Measurements from ENCODE around the gene CSNK1G2.

CSNK1G2 gene

GRCh38 chr19:2012941-2013682 lies 72.1 kb downstream of the CSNK1G2 start:
- no peak for DNase-seq (ENCODE audit: low read depth)
- TF ChIP-seq CTCF (conservative IDR thresholded peaks at IDR 0.05; ENCODE audit: low read depth, low read length) = no peak
- no peak overlapping the region for H3K4me3 ChIP-seq (ENCODE audit: low read length)

- no peak for TF ChIP-seq CTCF (conservative IDR thresholded peaks at IDR 0.05; ENCODE audit: low read depth, low read length)
- no peak overlapping the region for H3K4me3 ChIP-seq (ENCODE audit: low read length)
- DNase-seq (ENCODE audit: low read depth) = no peak
Measured at GRCh38 chr19:2013683-2013961, 72.7 kb downstream of the CSNK1G2 start.

DNA sequence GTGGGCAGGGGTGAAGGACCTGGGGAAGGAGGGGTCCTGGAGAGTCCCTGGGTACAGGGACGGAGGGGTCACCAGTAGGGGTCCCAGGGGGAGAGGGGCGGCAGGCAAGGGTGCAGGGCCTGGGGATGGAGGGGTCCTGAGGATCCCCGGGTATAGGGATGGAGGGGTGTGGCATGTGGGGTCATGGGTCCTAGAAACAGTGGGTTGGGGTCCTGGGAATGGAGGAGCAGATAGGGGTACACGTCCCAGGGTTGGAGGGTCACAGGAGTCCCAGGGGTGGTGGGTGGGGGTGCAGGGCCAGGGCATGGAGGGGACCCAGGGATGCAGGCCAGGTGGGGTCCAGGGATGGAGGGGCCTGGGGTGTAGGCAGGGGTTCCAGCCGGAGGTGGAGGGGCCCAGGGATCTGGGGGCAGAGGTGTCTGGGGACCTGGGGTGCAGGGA lies 73.2 kb downstream of the CSNK1G2 start:
- H3K4me3 ChIP-seq (ENCODE audit: low read length) = no peak overlapping the region
- no peak for DNase-seq (ENCODE audit: low read depth)
- TF ChIP-seq CTCF (conservative IDR thresholded peaks at IDR 0.05; ENCODE audit: low read depth, low read length) = no peak

DNA sequence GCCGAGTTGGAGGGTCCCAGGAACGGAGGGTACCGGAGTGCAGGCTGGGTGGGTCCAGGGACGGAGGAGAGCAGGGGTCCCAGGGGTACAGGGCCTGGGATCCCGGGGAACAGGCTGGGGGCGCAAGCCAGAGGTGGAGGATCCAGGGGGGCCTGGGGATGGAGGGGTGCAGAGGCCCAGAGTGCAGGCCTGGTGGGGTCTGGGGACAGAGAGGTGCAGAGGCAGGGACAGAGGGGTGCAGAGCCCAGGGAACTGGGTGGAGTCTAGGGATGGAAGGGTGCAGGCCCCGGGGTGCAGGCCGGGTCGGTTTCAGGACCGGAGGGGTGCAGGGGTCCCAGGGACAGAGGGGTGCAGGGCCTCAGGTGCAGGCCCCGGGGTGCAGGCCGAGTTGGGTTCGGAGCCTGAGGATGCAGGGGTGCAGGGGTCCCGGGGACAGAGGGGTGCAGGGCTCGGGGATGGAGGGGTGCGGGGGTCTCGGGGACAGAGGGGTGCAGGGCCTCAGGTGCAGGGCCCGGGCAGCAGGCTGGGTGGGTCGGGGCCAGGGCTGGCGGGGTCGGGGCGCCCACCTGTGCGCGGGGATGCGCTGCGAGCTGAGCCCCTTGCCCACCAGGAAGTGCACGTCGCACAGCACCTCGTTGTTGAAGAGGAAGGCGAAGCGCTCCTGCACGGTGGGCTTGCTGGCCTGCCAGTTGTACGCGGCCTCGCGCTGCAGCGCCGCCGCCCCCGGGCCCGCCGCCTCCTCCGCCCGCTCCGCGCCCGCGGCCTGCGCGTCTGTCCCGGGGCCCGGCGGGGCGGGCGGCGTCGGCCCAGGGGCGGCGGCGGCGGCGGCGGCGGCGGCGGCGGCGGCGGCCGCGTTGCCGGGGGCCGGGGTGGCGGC lies 74.0 kb downstream of the CSNK1G2 start:
- peak overlapping the region; percentile 49 for H3K4me3 ChIP-seq (ENCODE audit: low read length)
- TF ChIP-seq CTCF (conservative IDR thresholded peaks at IDR 0.05; ENCODE audit: low read depth, low read length) = no peak
- no peak for DNase-seq (ENCODE audit: low read depth)

DNA sequence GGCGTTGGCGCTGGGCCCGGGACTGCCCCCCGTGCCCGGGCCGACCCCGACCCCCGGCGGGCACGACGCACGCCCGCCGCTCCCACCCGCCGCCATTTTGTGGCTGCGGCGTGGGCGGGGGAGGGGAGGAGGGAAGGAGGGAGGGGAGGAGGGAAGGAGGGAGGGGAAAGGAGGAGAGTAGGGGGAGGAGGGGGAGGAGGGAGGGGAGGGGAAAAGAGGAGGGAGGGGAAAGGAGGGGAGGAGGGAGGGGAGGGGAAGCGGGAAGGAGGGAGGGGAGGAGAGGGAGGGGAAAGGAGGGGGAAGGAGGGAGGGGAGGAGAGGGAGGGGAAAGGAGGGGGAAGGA lies 74.6 kb downstream of the CSNK1G2 start, which contains the start of gene BTBD2:
TSS of gene BTBD2 (minus strand) at position 107 of the 343 bp plus-strand sequence. CDS start at position 96, 11 bp downstream.
- TF ChIP-seq CTCF (conservative IDR thresholded peaks at IDR 0.05; ENCODE audit: low read depth, low read length) = no peak
- peak within 1 kb of the TSS; percentile 49 for H3K4me3 ChIP-seq (ENCODE audit: low read length)
- no peak for DNase-seq (ENCODE audit: low read depth)

DNA sequence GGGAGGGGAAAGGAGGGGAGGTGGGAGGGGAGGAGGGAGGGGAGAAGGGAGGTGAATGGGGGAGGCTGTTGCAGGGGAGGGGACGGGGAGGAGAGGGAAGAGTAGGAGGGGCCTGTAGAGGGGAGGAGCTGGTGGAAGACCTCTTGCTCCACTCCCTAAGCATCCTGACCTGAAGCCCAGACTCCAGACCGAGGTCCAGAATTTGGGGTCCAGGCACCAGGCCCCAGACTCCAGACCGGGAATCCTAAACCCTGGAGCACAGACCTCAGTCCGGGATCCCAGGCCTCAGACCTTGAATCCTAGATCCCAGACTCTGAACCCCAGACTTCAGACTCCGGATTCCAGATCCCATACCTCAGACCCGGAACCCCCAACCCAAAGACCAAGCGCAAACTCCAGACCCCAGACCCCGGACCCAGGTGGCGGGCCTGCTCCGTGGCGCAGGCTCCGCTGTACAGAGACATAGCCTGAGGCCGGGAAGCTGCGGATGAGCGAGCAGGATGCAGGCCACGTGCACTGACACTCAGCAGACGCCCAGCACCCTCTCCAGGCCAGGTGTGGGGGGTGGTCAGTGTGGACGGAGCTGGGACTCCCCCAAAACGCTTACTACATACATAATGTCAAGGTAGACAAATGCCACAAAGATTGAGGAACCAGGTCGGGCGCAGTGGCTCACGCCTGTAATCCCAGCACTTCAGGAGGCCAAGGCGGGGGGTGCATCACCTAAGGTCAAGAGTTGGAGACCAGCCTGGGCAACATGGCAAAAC lies 75.3 kb downstream of the CSNK1G2 start:
- DNase-seq (ENCODE audit: low read depth) = no peak
- TF ChIP-seq CTCF (conservative IDR thresholded peaks at IDR 0.05; ENCODE audit: low read depth, low read length) = no peak
- H3K4me3 ChIP-seq (ENCODE audit: low read length) = peak overlapping the region; percentile 8

All from retinal pigment epithelial cell (primary cell).